ENCODE results near the gene HOXA1.

DNA sequence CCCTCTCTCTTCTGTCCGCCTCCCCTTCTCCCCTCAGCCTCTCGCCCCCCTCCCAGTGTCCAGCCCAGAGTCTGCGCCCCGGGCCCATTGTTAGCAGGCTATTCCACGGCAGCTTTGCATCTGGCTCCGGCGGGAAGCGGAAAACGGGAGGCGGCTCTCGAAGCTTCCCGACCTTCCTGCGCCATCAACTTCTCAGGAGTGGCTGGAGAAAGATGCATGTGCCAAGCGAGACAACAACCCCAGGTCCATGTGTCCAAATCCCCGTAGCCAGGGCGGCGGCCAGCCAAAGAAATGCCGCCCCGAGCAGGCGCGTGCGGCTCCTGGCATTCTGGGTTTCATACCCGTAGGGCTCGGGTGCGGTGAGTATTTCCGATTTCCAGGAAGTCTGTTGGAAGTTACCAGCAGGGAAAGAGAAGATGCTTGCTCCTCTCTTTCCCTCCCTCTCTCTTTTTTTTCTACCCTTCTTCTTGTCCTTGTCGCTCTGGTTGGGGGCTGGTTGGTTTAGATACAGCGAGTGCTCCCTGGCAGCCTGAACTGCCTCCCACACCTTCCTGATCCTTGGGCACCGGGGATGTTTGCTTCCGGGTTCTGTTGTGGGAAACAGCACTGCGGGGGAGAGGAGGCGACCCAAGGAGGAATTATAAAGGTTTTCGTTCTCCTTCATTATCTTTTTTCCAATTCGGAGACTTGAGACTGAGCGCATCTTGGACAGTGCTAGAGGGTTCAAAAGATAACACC lies 7.9 kb upstream of the HOXA1 start:
- TF ChIP-seq SP1 (IDR thresholded peaks at IDR 0.05) (no peak), HDGF (IDR thresholded peaks at IDR 0.05; ENCODE audit: borderline replicate concordance) (no peak)
